H9 (cell line): ENCODE data around the gene GEN1. TPM values are rescaled to one million over a fixed set of nuclear protein-coding genes. Genes with fewer than 3 reads are reported as not detected.

Source experiments
- DNase-seq: peaks from one replicate; pipeline ENCODE4 v3.0.0-alpha.2; 2017
- H2AFZ ChIP-seq: one replicate; pipeline ENCODE4 v1.6.1; 2013; ENCODE audit warnings: mild to moderate bottlenecking, low read length, control low read depth, moderate library complexity
- H2AK5ac ChIP-seq: 2 replicates; pipeline ENCODE4 v1.6.1; 2013; ENCODE audit warnings: low read length, control low read depth, mixed read lengths; ENCODE audit not compliant: insufficient read length
- H2BK120ac ChIP-seq: one replicate; pipeline ENCODE4 v1.6.1; 2013; ENCODE audit warnings: low read depth, mild to moderate bottlenecking, low read length, control low read depth, inconsistent platforms; ENCODE audit not compliant: poor library complexity, severe bottlenecking
- H2BK12ac ChIP-seq: 2 replicates; pipeline ENCODE4 v1.6.1; 2013; ENCODE audit warnings: low read length, control low read depth, mixed read lengths, low read depth; ENCODE audit not compliant: insufficient read length
- H2BK15ac ChIP-seq: 2 replicates; pipeline ENCODE4 v1.6.1; 2013; ENCODE audit warnings: low read depth, low read length, control low read depth
- H2BK20ac ChIP-seq: one replicate; pipeline ENCODE4 v1.6.1; 2013; ENCODE audit warnings: low read depth, mild to moderate bottlenecking, low read length, control low read depth, inconsistent platforms; ENCODE audit not compliant: poor library complexity, severe bottlenecking
- H2BK5ac ChIP-seq: 2 replicates; pipeline ENCODE4 v1.6.1; 2013; ENCODE audit warnings: low read length, control low read depth, mixed read lengths; ENCODE audit not compliant: insufficient read length
- H3K14ac ChIP-seq: 2 replicates; pipeline ENCODE4 v1.6.1; 2013; ENCODE audit warnings: low read length, control low read depth; ENCODE audit not compliant: insufficient read depth
- H3K18ac ChIP-seq: 2 replicates; pipeline ENCODE4 v1.6.1; 2013; ENCODE audit warnings: low read depth, mild to moderate bottlenecking, mixed read lengths, low read length, control low read depth; ENCODE audit not compliant: insufficient read length
- H3K23ac ChIP-seq: 2 replicates; pipeline ENCODE4 v1.6.1; 2013; ENCODE audit warnings: low read length, control low read depth, mixed read lengths, low read depth; ENCODE audit not compliant: insufficient read length
- H3K23me2 ChIP-seq: 2 replicates; pipeline ENCODE4 v1.6.1; 2013; ENCODE audit warnings: low read depth, mild to moderate bottlenecking, mixed read lengths, low read length, control low read depth; ENCODE audit not compliant: insufficient read length, poor library complexity, severe bottlenecking
- H3K27ac ChIP-seq: 2 replicates; pipeline ENCODE4 v1.5.1; 2013; ENCODE audit warnings: low read length, control low read depth, mixed read lengths, low read depth; ENCODE audit not compliant: insufficient read length
- H3K27me3 ChIP-seq: 2 replicates; pipeline ENCODE4 v1.6.1; 2013; ENCODE audit warnings: low read length, control low read depth, inconsistent platforms; ENCODE audit not compliant: insufficient read depth
- H3K4ac ChIP-seq: 2 replicates; pipeline ENCODE4 v1.6.1; 2013; ENCODE audit warnings: low read depth, mild to moderate bottlenecking, control low read depth, inconsistent platforms, low read length, moderate library complexity
- H3K4me1 ChIP-seq: 2 replicates; pipeline ENCODE4 v1.6.1; 2013; ENCODE audit warnings: low read length, control low read depth, inconsistent platforms; ENCODE audit not compliant: insufficient read depth
- H3K4me2 ChIP-seq: 2 replicates; pipeline ENCODE4 v1.6.1; 2013; ENCODE audit warnings: low read length, control low read depth, mixed read lengths; ENCODE audit not compliant: insufficient read length, insufficient read depth
- H3K56ac ChIP-seq: 2 replicates; pipeline ENCODE4 v1.6.1; 2013; ENCODE audit warnings: low read depth, mild to moderate bottlenecking, mixed read lengths, low read length, control low read depth; ENCODE audit not compliant: insufficient read length
- H3K79me1 ChIP-seq: 2 replicates; pipeline ENCODE4 v1.6.1; 2013; ENCODE audit warnings: low read depth, mild to moderate bottlenecking, moderate library complexity, low read length, control low read depth, inconsistent platforms; ENCODE audit not compliant: insufficient read depth, poor library complexity, severe bottlenecking
- H3K79me2 ChIP-seq: 2 replicates; pipeline ENCODE4 v1.6.1; 2013; ENCODE audit warnings: low read length, control low read depth, inconsistent platforms; ENCODE audit not compliant: insufficient read depth
- H3K9ac ChIP-seq: 2 replicates; pipeline ENCODE4 v1.6.1; 2013; ENCODE audit warnings: low read length, control low read depth, mixed read lengths; ENCODE audit not compliant: insufficient read length; ENCODE audit errors: extremely low read depth
- H3K9me3 ChIP-seq: one replicate; pipeline ENCODE4 v1.6.1; 2013; ENCODE audit warnings: low read depth, low read length, inconsistent platforms; ENCODE audit not compliant: control insufficient read depth
- H3T11ph ChIP-seq: one replicate; pipeline ENCODE4 v1.6.1; 2013; ENCODE audit warnings: mild to moderate bottlenecking, low read length, control low read depth, inconsistent platforms
- H4K20me1 ChIP-seq: one replicate; pipeline ENCODE4 v1.6.1; 2013; ENCODE audit not compliant: control insufficient read depth, insufficient read length, insufficient read depth
- H4K5ac ChIP-seq: 2 replicates; pipeline ENCODE4 v1.6.1; 2013; ENCODE audit warnings: low read depth, mild to moderate bottlenecking, mixed read lengths, low read length, control low read depth; ENCODE audit not compliant: insufficient read length
- H4K8ac ChIP-seq: replicated peaks from 2 replicates; pipeline ENCODE4 v1.6.1; 2013; ENCODE audit warnings: low read length, control low read depth, mixed read lengths, low read depth; ENCODE audit not compliant: insufficient read length
- H4K91ac ChIP-seq: 2 replicates; pipeline ENCODE4 v1.6.1; 2013; ENCODE audit warnings: low read depth, mild to moderate bottlenecking, moderate library complexity, mixed read lengths, low read length, control low read depth; ENCODE audit not compliant: insufficient read length
- H3K27ac Mint-ChIP-seq, 3 experiments: 2 replicates in 2 of 3; 3 replicates in 1 of 3; pipeline ENCODE4 v1.8.0; 2020 to 2021; ENCODE audit warnings: mixed read lengths in 3 of 3, mild to moderate bottlenecking in 1 of 3, moderate library complexity in 1 of 3
- H3K27me3 Mint-ChIP-seq: 2 replicates; pipeline ENCODE4 v1.8.0; 2021; ENCODE audit warnings: low read depth, mild to moderate bottlenecking, moderate library complexity, mixed read lengths
- H3K36me3 Mint-ChIP-seq, 3 experiments: 2 replicates in 2 of 3; 3 replicates in 1 of 3; pipeline ENCODE4 v1.8.0; 2020 to 2021; ENCODE audit warnings: low read depth in 3 of 3, mixed read lengths in 3 of 3; ENCODE audit not compliant: insufficient read depth in 1 of 3
- H3K4me1 Mint-ChIP-seq, 2 experiments: 2 replicates each; pipeline ENCODE4 v1.8.0; 2020; ENCODE audit warnings: mixed read lengths in 2 of 2
- H3K4me3 Mint-ChIP-seq, 2 experiments: 2 replicates in 1 of 2; 3 replicates in 1 of 2; pipeline ENCODE4 v1.8.0; 2020 to 2021; ENCODE audit warnings: mild to moderate bottlenecking in 2 of 2, mixed read lengths in 2 of 2, moderate library complexity in 1 of 2
- H3K9me3 Mint-ChIP-seq, 2 experiments: 2 replicates in 1 of 2; 3 replicates in 1 of 2; pipeline ENCODE4 v1.8.0; 2020; ENCODE audit warnings: mild to moderate bottlenecking in 2 of 2, mixed read lengths in 2 of 2, moderate library complexity in 1 of 2
- CTCF ChIP-seq: fragments of 200-600 bp; sonication (generic); conservative IDR thresholded peaks from 3 replicates; pipeline ENCODE4 v1.8.0; 2021; ENCODE audit warnings: antibody characterized with exemption, mild to moderate bottlenecking
- WGBS: extraction: QIAGEN DNeasy Blood & Tissue Kit; methylation state at CpG from one replicate; pipeline ENCODE4 v1.1.7; 2013; ENCODE audit warnings: missing lambda C conversion rate, low lambda C conversion rate, mixed read lengths; ENCODE audit not compliant: insufficient read length; ENCODE audit errors: extremely low coverage; 5-methylcytosine and 5-hydroxymethylcytosine counted together
- total RNA-seq: library from RNA; stranded (reverse); gene quantifications from 2 replicates; pipeline ENCODE4 v1.2.1, GENCODE V29; 2021

The GEN1 gene
- total RNA-seq, 1 experiment from 2014 or later, result 28.1 TPM

- Histone ChIP-seq H3K4ac (no peak overlapping the region), H3T11ph (no peak overlapping the region), H3K23ac (no peak overlapping the region), H3K18ac (no peak overlapping the region), H4K5ac (no peak overlapping the region), H3K79me1 (peaks cover 3% of the 10 kb centered on the region), H4K8ac (no peak overlapping the region), H3K23me2 (peaks cover 8% of the 10 kb centered on the region), H3K27ac (no peak overlapping the region), H4K91ac (no peak overlapping the region), H3K79me2 (peaks cover 22% of the 10 kb centered on the region; the same call in 1 of the 2 replicates), H3K9me3 (no peaks in the 10 kb centered on the region), H2AK5ac (no peak overlapping the region), H3K14ac (no peak overlapping the region), H2BK120ac (no peak overlapping the region), H2BK15ac (no peak overlapping the region), H2BK5ac (no peak overlapping the region), H3K4me2 (no peak overlapping the region), H3K4me1 (peaks cover 10% of the 10 kb centered on the region), H4K20me1 (no peaks in the 10 kb centered on the region), H2BK20ac (no peak overlapping the region), H2BK12ac (no peak overlapping the region), H2AFZ (no peak overlapping the region), H3K27me3 (no peaks in the 10 kb centered on the region), H3K9ac (no peak overlapping the region), H3K56ac (no peak overlapping the region)
- peaks cover 1 to 11% (median 7%) of the 10 kb centered on the region in 3 experiments; a peak in 6 of 7 replicates for H3K36me3 Mint-ChIP-seq
- H3K4me1 Mint-ChIP-seq, result peaks cover 39 to 45% of the 10 kb centered on the region in 2 experiments
- H3K27me3 Mint-ChIP-seq, result no peaks in the 10 kb centered on the region
- H3K4me3 Mint-ChIP-seq, result no peak overlapping the region; a peak in 1 of 5 replicates
- H3K27ac Mint-ChIP-seq, result peak overlapping the region in 1 of 3 experiments; percentile 77; a peak in 3 of 7 replicates
- no CpG with 5 or more reads among the region's 2 CpGs for WGBS
- no peaks in the 10 kb centered on the region for H3K9me3 Mint-ChIP-seq
- no peak for DNase-seq
- TF ChIP-seq CTCF, result no peak
Measured at GRCh38 chr2:17749753-17750438, 4.0 kb upstream of the GEN1 start.
